ENCODE data around the gene CELF1. TPM values are rescaled to one million over a fixed set of nuclear protein-coding genes. Genes with fewer than 3 reads are reported as not detected.

Gene CELF1
- total and polyA plus RNA-seq, 2 of the 13 experiments (the other 11 are each of a cell fraction or from before 2014, with no cell fraction given) = 69.0 to 80.1 TPM

- H3K4me3 ChIP-seq (replicated peaks in 1 of 3; ENCODE audit: insufficient read depth in 1 of 3, low read depth in 2 of 3, low read length in 3 of 3) = peak overlapping the region; percentile 87 to 97 (median 97); a peak in 5 of 6 replicates
- intact Hi-C loops (cut with micrococcal nuclease; ENCODE audit: unreplicated experiment) = no loop called here
- ChIA-PET POLR2A (interaction anchor here (0.8 to 3.9 kb wide), 7 partner anchors 9 to 152 kb away, joined by 3 to 19 read pairs (median 4); partner anchors contain the start of genes CELF1, KBTBD4 and NDUFS3), CTCF (ENCODE audit: low intra/inter-chr PET ratio, low total read pairs) (no interaction called here)
- ATAC-seq (peak; percentile 38), DNase-seq (ENCODE audit: low spot score) (no peak), FAIRE-seq (no peak)
- H3K36me3 ChIP-seq (replicated peaks in 1 of 2; ENCODE audit: control insufficient read depth in 1 of 2, insufficient read depth in 2 of 2, low read length in 2 of 2) = peaks cover 4 to 6% of the 10 kb centered on the region in 2 experiments; a peak in 4 of 5 replicates
- no peaks in the 10 kb centered on the region for H3K9me3 ChIP-seq (ENCODE audit: low read length)
- H3K4me1 ChIP-seq (ENCODE audit: insufficient read depth, low read length) = peaks cover 26% of the 10 kb centered on the region
- H2AFZ ChIP-seq (ENCODE audit: low read length) = peak overlapping the region; percentile 42
- peak overlapping the region; percentile 85 for H3K27ac ChIP-seq (ENCODE audit: extremely low read length, insufficient read depth, low read length)
- no peaks in the 10 kb centered on the region for H3K27me3 ChIP-seq (ENCODE audit: control insufficient read depth in 1 of 2, insufficient read depth in 2 of 2, low read length in 2 of 2)
- no peaks in the 10 kb centered on the region for H4K20me1 ChIP-seq (ENCODE audit: insufficient read depth, low read length)
- BruUV-seq (replicated peaks) = TSS peak; percentile 75
- H3K79me2 ChIP-seq (ENCODE audit: insufficient read depth, low read length) = peaks cover 27% of the 10 kb centered on the region
- peak overlapping the region; percentile 99 for H3K9ac ChIP-seq (ENCODE audit: insufficient read depth, low read depth, low read length)
- WGBS (ENCODE audit: low lambda C conversion rate) = 8% methylated on average over 6 of the region's 11 CpGs
- in situ Hi-C loops (cut with HindIII; ENCODE audit: extremely low pct_ligation_motif_present, low pct_unique_long_range_greater_than_20kb) = no loop called here
- H3K4me2 ChIP-seq (ENCODE audit: low read depth, low read length) = peak overlapping the region; percentile 94
- TF ChIP-seq, protein P1, sequence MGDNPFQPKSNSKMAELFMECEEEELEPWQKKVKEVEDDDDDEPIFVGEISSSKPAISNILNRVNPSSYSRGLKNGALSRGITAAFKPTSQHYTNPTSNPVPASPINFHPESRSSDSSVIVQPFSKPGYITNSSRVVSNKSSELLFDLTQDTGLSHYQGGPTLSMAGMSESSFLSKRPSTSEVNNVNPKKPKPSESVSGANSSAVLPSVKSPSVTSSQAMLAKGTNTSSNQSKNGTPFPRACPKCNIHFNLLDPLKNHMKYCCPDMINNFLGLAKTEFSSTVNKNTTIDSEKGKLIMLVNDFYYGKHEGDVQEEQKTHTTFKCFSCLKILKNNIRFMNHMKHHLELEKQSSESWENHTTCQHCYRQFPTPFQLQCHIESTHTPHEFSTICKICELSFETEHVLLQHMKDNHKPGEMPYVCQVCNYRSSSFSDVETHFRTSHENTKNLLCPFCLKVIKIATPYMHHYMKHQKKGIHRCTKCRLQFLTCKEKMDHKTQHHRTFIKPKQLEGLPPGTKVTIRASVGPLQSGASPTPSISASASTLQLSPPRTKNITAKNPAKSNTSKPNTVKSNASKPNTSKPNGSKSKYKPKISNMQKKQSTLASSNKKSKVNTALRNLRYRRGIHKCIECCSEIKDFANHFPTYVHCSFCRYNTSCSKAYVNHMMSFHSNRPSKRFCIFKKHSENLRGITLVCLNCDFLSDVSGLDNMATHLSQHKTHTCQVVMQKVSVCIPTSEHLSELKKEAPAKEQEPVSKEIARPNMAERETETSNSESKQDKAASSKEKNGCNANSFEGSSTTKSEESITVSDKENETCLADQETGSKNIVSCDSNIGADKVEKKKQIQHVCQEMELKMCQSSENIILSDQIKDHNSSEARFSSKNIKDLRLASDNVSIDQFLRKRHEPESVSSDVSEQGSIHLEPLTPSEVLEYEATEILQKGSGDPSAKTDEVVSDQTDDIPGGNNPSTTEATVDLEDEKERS (CRISPR knock-in tag; IDR thresholded peaks at IDR 0.05) = 0 out of 2 replicates have a peak, but pooled peaks have one; percentile 30
- TF ChIP-seq GZF1 (CRISPR knock-in tag; IDR thresholded peaks at IDR 0.05) (peak; percentile 80), NCOA1 (CRISPR knock-in tag; IDR thresholded peaks at IDR 0.05) (0 out of 2 replicates have a peak, but pooled peaks have one; percentile 23), PITX1 (CRISPR knock-in tag; IDR thresholded peaks at IDR 0.05) (peak; percentile 45; the same call in 1 of the 2 replicates), CTCF (CRISPR knock-in tag; IDR thresholded peaks at IDR 0.05) (peak; percentile 13; the same call in 1 of the 2 replicates), ATAD3A (CRISPR knock-in tag; IDR thresholded peaks at IDR 0.05) (peak; percentile 30; the same call in 1 of the 2 replicates), ZSCAN22 (CRISPR knock-in tag; IDR thresholded peaks at IDR 0.05) (no peak), TEAD3 (CRISPR knock-in tag; optimal IDR thresholded peaks at IDR 0.05; ENCODE audit: borderline replicate concordance) (peak; percentile 6), ZFP36 (IDR thresholded peaks at IDR 0.05; ENCODE audit: borderline replicate concordance, low read depth, low read length, partially characterized antibody) (no peak), ZNF598 (CRISPR knock-in tag; IDR thresholded peaks at IDR 0.05; ENCODE audit: borderline replicate concordance) (no peak), NR2F6 (IDR thresholded peaks at IDR 0.05) (peak; percentile 37; the same call in 1 of the 2 replicates), NR2F6 (CRISPR knock-in tag; IDR thresholded peaks at IDR 0.05) (peak; percentile 21; the same call in 1 of the 2 replicates), ZNF652 (CRISPR knock-in tag; IDR thresholded peaks at IDR 0.05; ENCODE audit: borderline replicate concordance, low read depth) (no peak), XBP1 (CRISPR knock-in tag; IDR thresholded peaks at IDR 0.05) (no peak), MEF2D (CRISPR knock-in tag; IDR thresholded peaks at IDR 0.05) (peak; percentile 54; the same call in 1 of the 2 replicates), ZNF441 (CRISPR knock-in tag; IDR thresholded peaks at IDR 0.05; ENCODE audit: borderline replicate concordance) (no peak)
- TF ChIP-seq, protein P2, sequence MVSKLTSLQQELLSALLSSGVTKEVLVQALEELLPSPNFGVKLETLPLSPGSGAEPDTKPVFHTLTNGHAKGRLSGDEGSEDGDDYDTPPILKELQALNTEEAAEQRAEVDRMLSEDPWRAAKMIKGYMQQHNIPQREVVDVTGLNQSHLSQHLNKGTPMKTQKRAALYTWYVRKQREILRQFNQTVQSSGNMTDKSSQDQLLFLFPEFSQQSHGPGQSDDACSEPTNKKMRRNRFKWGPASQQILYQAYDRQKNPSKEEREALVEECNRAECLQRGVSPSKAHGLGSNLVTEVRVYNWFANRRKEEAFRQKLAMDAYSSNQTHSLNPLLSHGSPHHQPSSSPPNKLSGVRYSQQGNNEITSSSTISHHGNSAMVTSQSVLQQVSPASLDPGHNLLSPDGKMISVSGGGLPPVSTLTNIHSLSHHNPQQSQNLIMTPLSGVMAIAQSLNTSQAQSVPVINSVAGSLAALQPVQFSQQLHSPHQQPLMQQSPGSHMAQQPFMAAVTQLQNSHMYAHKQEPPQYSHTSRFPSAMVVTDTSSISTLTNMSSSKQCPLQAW (CRISPR knock-in tag; IDR thresholded peaks at IDR 0.05) = 0 out of 2 replicates have a peak, but pooled peaks have one; percentile 31
Observed at GRCh38 chr11:47564933-47565339, 12.0 kb upstream of the CELF1 start.
